ENCODE measurements around the gene ADI1. TPM values are rescaled to one million over a fixed set of nuclear protein-coding genes. Genes with fewer than 3 reads are reported as not detected.

ADI1 gene
- total and polyA plus RNA-seq, 10 of the 15 experiments (the other 5 are each of a cell fraction or from before 2014, with no cell fraction given), result 4.4 to 78.7 (median 17.2) TPM

GRCh38 chr2:3456125-3456524 lies 63.2 kb downstream of the ADI1 start:
- intact Hi-C loops (cut with micrococcal nuclease; ENCODE audit: unreplicated experiment) (no loop called here), in situ Hi-C loops (cut with MboI) (loop anchor here (25.0 kb wide), 1 partner anchor 1344 kb away; no protein-coding TSS in a partner anchor)
- H3K27me3 ChIP-seq (replicated peaks in 1 of 2; ENCODE audit: control insufficient read depth in 2 of 2, insufficient read depth in 2 of 2, low read length in 1 of 2), result no peaks in the 10 kb centered on the region
- ChIA-PET POLR2A (no interaction called here), RAD21 (ENCODE audit: unreplicated experiment) (no interaction called here), CTCF (no interaction called here), SMC1A (ENCODE audit: uncharacterized antibody, unreplicated experiment) (no interaction called here)
- no peaks in the 10 kb centered on the region for H3K9me3 ChIP-seq (replicated peaks; ENCODE audit: control insufficient read depth, insufficient read depth, low read length)
- H4K20me1 ChIP-seq (ENCODE audit: control insufficient read depth, insufficient read depth), result no peaks in the 10 kb centered on the region
- H3K4me1 ChIP-seq (ENCODE audit: control insufficient read depth, insufficient read depth, low read length), result peaks cover under 1% of the 10 kb centered on the region
- H3K4me3 ChIP-seq, result no peak overlapping the region
- no peaks in the 10 kb centered on the region for H3K79me2 ChIP-seq (ENCODE audit: control insufficient read depth, insufficient read depth, low read length)
- 96% methylated on average over 14 of the region's 14 CpGs for WGBS (ENCODE audit: insufficient coverage, insufficient replicate concordance, low lambda C conversion rate, missing lambda C conversion rate)
- no peak overlapping the region for H3K9ac ChIP-seq (ENCODE audit: control insufficient read depth, insufficient read depth, low read length)
- no peak overlapping the region for H2AFZ ChIP-seq (ENCODE audit: control insufficient read depth, low read depth, low read length)
- FAIRE-seq, result no peak
- no peak for ATAC-seq
- no TSS peak for BruUV-seq (replicated peaks)
- no peak for DNase-seq (ENCODE audit: low read depth, low spot score)
- no peak overlapping the region for H3K27ac ChIP-seq (ENCODE audit: control insufficient read depth, insufficient read depth)
- peaks cover 8% of the 10 kb centered on the region in 2 experiments; a peak in 3 of 4 replicates for H3K36me3 ChIP-seq (ENCODE audit: control insufficient read depth in 2 of 2, insufficient read depth in 2 of 2, low read length in 1 of 2)
- H3K4me2 ChIP-seq (ENCODE audit: control insufficient read depth, insufficient read depth), result no peak overlapping the region
- TF ChIP-seq ASH2L (IDR thresholded peaks at IDR 0.05; ENCODE audit: borderline replicate concordance, low read depth) (no peak), USF2 (IDR thresholded peaks at IDR 0.05; ENCODE audit: borderline replicate concordance, low read depth, low read length) (no peak), ZNF217 (IDR thresholded peaks at IDR 0.05) (no peak), ESRRA (IDR thresholded peaks at IDR 0.05; ENCODE audit: low read length) (no peak), RELB (IDR thresholded peaks at IDR 0.05; ENCODE audit: low read depth) (no peak), JUNB (IDR thresholded peaks at IDR 0.05) (no peak), NR2C1 (IDR thresholded peaks at IDR 0.05) (no peak), KLF5 (IDR thresholded peaks at IDR 0.05; ENCODE audit: partially characterized antibody) (no peak), RUNX3 (IDR thresholded peaks at IDR 0.05; ENCODE audit: low read length) (no peak), HCFC1 (IDR thresholded peaks at IDR 0.05; ENCODE audit: low read length) (no peak)
